ENCODE measurements around the gene NOC4L.
"Not testable (repeated sequence)": the region's sequence is repeated elsewhere in the genome, so short reads cannot be mapped to it uniquely, and the experiment has no call there.

NOC4L gene

GRCh38 chr12:132142679-132143335, 1.4 kb upstream of the NOC4L start:
- DNase-seq (ENCODE audit: low spot score) (no peak), FAIRE-seq (no peak)

- FAIRE-seq (no peak), DNase-seq (ENCODE audit: low spot score) (no peak)
These were observed 753 bp upstream of the NOC4L start for GRCh38 chr12:132143336-132144071.

GRCh38 chr12:132144810-132145168, 532 bp downstream of the NOC4L start:
- DNase-seq (ENCODE audit: low spot score) (no peak), FAIRE-seq (no peak)

- no peak for DNase-seq (ENCODE audit: low spot score)
- no peak for FAIRE-seq
These were observed 1.1 kb downstream of the NOC4L start for GRCh38 chr12:132145334-132145733.

- no peak for FAIRE-seq
- no peak for DNase-seq (ENCODE audit: low spot score)
These were observed 1.8 kb downstream of the NOC4L start for GRCh38 chr12:132146098-132146497.

GRCh38 chr12:132146772-132147422, 2.6 kb downstream of the NOC4L start:
- no peak for FAIRE-seq
- DNase-seq (ENCODE audit: low spot score) = no peak

GRCh38 chr12:132147423-132148367, 3.4 kb downstream of the NOC4L start:
- FAIRE-seq (no peak), DNase-seq (ENCODE audit: low spot score) (no peak)

- FAIRE-seq = no peak
- DNase-seq (ENCODE audit: low spot score) = no peak
These were observed 4.2 kb downstream of the NOC4L start for GRCh38 chr12:132148368-132149045.

- FAIRE-seq; DNase-seq (ENCODE audit: low spot score): not testable (repeated sequence)
These were observed 5.3 kb downstream of the NOC4L start for GRCh38 chr12:132149526-132149925.

GRCh38 chr12:132150780-132151144, 6.5 kb downstream of the NOC4L start:
- no peak for DNase-seq (ENCODE audit: low spot score)
- no peak for FAIRE-seq

GRCh38 chr12:132151145-132151765, 7.0 kb downstream of the NOC4L start:
- FAIRE-seq (no peak), DNase-seq (ENCODE audit: low spot score) (no peak)

GRCh38 chr12:132151766-132152410, 7.6 kb downstream of the NOC4L start:
- no peak for DNase-seq (ENCODE audit: low spot score)
- no peak for FAIRE-seq

- no peak for FAIRE-seq
These were observed 8.2 kb downstream of the NOC4L start for GRCh38 chr12:132152411-132152821.

GRCh38 chr12:132152953-132153352, 8.7 kb downstream of the NOC4L start:
- DNase-seq (ENCODE audit: low spot score) = no peak

More at GRCh38 chr12:132152411-132152821, 8.2 kb downstream of the NOC4L start:
- DNase-seq (ENCODE audit: low spot score) = no peak

GRCh38 chr12:132153501-132154340, 9.5 kb downstream of the NOC4L start:
- DNase-seq (ENCODE audit: low spot score) (peak; percentile 52), FAIRE-seq (no peak)

More at GRCh38 chr12:132152953-132153352, 8.7 kb downstream of the NOC4L start:
- no peak for FAIRE-seq

- FAIRE-seq = no peak
- DNase-seq (ENCODE audit: low spot score) = no peak
These were observed 10.1 kb downstream of the NOC4L start for GRCh38 chr12:132154341-132154761.

GRCh38 chr12:132154941-132155770, 10.9 kb downstream of the NOC4L start:
- FAIRE-seq (no peak), DNase-seq (ENCODE audit: low spot score) (no peak)
